EL (cell line): ENCODE measurements around the gene HOXA2.

ENCODE experiments used
- DNase-seq: peaks from one replicate; pipeline ENCODE4 v3.0.0-alpha.2; 2016

Gene HOXA2

DNA sequence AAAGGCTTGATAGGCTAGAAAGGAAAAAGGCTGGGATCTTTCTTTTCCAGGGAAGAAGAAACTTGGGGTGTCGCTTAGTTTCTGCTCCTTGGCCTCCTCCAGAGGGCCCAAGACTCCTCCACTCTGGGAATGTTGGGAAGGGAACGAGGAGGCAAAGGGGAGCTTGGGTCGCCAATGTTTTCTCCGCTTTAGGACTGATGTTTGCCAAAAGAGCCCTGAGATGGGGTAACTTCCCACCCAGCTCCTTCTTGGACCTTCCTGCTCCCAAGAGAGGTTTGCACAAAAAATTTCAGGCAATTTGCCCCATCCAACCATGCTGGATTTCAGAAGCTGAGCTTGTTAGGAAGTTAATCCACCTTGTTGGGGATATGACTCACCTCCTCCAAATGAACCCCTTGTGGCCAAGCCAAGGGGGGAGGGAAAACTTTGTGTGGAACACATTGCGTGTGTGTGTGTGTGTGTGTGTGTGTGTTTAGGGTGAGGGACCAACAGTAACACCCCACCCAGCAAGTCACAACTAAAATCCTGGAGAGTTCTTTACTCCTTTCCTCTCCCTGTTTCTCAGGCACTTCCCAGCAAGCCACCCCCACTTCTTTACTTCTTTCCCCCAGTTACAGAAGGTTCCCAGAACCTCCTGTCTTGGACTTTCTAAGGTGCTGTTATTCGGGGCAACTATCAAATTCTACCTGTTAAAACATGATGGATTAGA is 8.7 kb upstream of the HOXA2 start:
- peak; percentile 53 for DNase-seq

DNA sequence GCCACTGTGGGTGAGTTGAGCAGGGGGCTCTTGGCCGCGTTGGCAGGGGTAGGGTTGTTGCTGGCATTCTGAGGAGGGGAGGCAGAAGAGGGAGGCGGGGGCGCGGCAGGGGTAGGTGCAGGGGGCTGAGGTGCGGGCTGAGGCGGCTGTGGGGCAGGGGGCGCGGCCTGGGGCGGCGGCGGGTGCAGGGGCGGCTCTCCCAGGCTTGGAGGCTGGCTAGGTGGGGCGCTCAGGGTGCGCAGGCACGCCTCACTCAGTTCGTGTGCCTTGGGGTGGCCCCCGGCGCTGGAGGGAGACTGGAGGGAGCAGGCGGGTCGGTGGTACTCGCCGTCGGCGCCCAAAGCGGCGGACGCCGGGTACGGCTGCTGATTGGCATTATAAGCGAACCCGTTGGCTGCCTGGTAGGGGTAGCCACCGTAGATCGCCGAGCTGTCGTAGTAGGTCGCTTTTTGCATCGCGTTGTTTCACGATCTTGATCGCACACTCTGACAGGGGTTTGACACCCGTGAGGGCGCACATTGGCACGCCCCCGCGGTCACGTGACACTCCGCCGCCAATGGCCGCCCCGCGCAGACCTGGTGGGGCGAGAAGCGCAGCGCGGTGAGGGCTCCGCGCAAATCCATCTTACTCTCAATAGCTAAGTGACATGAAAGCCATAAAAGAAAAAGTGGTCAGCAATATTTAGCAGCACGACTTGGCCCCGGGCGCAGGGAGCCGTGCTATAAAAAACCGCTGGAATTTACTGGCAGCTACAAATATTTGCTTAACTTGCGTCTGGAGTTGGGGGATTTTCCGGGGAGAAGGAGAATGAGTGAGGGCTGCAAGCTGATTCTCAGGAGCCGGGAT is 7.9 kb upstream of the HOXA2 start:
- DNase-seq: peak; percentile 83

DNA sequence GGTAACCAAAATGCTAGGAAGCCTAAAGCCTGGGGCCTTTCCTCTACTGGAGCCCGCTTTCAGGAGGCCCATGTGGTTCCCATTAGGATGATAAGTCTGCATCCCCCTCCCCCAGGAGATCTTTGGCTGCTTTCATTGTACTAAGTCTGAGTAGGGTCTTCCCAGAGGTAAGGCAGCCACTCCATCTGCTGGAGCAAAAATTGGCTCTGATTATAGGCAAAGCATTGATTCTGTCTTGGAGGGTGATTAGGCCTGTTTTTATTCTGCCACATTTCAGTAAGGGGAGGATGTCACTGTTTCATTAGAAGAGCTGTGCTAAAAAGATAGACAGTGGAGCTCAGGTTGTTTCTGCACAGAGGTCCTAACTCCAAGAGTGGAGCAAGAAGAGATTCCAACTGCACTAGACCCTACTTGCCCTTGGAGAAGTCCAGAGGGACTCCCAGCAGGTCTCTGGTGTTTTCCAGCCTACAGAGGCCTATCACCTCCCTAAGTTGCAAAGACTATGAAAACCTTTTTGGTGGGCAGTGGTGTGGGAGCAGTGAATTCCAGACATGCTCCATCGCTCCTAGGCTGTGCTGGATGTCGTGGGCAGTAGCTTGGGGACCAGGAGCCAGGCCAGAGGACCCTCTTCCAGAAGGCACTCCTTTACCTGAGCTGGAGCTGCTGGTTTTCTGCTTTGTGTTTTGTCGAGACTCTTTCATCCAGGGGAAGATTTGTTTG is 7.1 kb upstream of the HOXA2 start:
- no peak for DNase-seq

- DNase-seq: no peak
Measured at GRCh38 chr7:27108390-27109127, 6.1 kb upstream of the HOXA2 start.

GRCh38 chr7:27107391-27108381 is 5.2 kb upstream of the HOXA2 start:
- DNase-seq: no peak

GRCh38 chr7:27106901-27107240 is 4.4 kb upstream of the HOXA2 start:
- no peak for DNase-seq

- no peak for DNase-seq
Measured at GRCh38 chr7:27106181-27106900, 3.9 kb upstream of the HOXA2 start.

GRCh38 chr7:27105301-27106031 is 3.0 kb upstream of the HOXA2 start:
- no peak for DNase-seq

GRCh38 chr7:27104341-27105058 is 2.0 kb upstream of the HOXA2 start:
- DNase-seq: no peak

- no peak for DNase-seq
Measured at GRCh38 chr7:27103489-27104226, 1.2 kb upstream of the HOXA2 start.

DNA sequence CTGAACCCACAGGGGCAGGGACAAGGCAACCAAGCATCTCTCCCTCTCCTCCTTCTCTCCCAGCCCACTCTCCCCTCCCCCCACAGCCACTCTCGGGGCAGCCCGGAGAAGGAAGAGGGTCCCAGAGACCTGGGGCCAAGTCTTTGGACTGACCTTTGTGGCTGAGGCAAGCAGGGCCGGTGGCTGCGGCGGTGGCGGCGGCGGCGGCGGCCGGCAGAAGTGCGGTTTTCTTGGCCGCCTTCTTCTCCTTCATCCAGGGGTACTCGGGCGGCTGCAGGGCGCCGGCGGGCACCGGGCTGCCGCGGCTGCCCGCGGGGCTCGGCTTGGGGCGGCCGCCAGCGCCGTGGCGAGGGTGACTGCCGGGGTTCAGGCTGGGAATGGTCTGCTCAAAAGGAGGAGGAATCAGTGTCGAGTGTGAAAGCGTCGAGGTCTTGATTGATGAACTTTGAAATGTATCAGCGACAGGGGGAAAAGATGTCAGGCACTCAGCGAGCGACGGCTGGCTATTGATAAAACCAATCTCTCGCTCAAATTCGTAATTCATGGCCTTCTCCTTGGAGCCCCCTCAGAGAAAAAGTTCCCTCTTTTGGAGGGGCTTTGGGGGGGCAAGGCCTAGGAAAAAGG is 414 bp downstream of the HOXA2 start:
- no peak for DNase-seq

DNA sequence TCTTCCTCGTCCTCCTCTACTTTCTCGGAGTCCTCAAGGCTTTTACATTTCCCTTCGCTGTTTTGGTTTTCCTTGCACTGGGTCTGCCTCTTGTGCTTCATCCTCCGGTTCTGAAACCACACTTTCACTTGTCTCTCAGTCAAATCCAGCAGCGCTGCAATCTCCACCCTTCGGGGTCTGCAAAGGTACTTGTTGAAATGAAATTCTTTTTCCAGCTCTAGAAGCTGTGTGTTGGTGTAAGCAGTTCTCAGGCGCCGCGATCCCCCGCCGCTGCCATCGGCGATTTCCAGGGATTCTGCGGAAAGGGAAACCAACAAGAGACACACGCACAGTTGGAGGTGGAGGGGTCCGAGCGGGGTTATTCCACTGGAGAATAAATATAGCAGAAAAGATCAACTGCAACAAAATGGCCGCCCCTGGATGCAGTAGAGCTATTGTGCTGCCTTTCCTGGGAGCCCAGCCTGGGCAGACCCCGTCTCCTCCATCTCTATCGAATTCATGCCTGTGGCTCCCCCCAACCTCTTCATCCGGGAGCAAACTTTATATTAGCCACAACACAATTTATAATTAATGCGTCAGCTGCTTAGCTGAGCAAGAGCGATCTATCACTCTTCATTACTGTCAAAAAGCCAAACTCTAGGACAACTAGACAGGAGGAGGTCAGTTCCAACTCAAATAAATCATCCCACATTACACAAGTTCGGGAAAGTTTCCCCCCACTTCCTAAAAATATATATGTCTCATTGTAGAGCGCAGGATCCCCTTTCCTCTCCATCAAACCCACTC is 1.1 kb downstream of the HOXA2 start:
- DNase-seq: no peak

DNA sequence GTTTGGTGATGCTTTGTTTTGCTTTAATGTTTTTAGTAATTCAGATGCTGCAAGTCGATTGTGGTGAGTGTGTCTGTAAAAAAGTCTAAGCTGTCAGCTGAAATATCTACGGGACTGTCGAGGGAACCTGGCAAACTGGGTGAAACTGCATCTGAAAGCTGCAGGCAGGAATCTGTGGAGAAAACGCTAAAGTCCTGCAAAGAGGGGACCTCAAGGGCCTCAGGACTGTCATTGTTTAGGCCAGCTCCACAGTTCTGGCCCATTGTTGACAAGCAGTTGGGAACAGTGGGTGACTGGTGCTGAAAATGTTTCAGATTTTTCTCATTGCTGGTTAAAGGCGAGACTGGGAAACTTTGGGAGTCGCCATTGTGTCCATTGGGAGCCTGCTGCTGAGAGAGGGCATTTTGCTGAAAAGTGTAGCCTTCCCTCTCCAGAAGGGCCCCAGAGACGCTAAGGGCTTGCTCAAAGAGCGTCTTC is 1.8 kb downstream of the HOXA2 start:
- no peak for DNase-seq

DNA sequence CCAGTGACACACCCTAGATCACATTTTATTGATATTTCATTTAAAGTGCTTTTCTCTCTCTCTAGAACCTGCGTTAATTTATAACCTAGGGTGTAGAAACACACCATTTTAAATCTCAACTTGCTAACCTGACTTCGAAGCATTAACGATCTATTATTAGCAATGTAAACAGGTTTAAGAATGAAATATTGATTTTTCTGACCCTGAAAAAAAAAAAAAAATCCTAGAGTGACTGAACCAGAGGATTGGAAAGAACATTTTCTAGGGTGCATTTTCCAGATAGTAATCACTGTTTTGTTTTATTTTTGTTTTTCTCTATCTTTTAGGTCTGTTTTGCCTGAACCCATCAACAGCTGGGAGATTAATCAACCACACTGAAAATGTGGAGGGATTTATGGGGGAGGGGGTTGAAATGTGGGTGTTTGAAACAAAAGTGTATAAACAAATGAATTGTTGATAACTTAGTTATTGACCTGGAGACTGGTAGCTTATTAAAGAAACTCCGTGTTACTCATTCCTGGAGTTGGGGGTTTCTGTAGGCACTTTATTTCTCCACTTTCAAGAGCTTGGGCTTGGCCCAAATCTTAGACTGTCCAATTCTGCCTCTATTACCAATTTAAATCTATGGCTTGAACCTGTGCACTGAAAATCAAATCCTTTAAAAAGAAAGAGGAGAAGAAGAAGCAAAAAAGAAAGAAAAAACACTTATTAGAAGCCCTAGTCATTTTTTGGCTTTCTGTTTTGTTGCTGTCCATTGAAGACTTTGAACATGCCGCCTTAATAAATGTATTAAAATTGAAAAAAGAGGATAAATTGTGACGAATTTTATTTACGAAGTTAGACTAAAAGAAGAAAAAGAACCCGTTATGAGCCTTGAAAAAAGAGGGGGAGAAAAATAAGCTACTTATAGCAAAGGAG is 2.8 kb downstream of the HOXA2 start:
- no peak for DNase-seq

GRCh38 chr7:27098578-27099451 is 3.7 kb downstream of the HOXA2 start:
- DNase-seq: no peak
